Activated T-cell treated with anti-CD3 and anti-CD28 coated beads for 1 hour (primary cell): Measurements from ENCODE around the gene ARHGAP26.
"Not testable (repeated sequence)": the region's sequence is repeated elsewhere in the genome, so short reads cannot be mapped to it uniquely, and the experiment has no call there.

Experiments used
- DNase-seq: peaks from one replicate; pipeline ENCODE4 v3.0.0-alpha.2; 2020; ENCODE audit warnings: low read depth

The ARHGAP26 gene

DNA sequence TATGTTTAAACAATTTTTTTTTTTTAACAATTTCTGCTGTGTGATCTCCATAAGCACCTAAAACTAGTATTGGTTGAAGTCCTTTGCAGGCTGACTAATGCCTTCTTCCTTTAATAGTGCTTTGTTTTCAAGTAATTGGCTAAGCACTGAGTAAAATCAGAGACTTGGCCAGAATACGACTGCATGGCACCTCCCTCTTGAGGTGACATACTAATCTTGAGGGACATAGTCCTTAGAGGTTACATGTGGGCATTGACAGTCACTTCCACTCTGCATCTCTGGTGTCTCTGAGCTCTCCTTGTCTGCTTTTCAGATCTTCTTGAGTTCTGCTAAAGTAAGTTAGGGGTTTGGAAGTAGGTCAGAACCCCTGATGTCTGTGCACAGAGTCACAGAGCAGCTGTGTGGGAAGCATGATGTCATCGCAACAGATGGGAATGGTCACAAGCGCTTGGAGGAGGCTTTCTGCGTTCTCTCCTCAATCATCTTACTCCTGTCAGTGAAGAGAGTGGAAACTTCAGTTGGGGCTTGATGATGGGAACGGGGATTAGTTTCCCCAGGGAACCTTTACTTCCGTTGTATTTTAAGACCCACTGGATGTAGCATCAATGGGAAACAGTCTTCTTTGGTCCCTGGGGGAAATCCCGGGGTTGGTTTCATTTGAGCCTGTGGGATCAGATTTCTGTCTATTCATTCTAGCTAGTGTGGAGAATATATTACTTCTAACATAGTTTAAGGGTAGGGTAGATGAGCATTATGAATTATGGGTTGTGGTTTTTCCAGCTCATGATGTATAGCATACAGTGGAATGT, 136.9 kb downstream of the ARHGAP26 start:
- no peak for DNase-seq

DNA sequence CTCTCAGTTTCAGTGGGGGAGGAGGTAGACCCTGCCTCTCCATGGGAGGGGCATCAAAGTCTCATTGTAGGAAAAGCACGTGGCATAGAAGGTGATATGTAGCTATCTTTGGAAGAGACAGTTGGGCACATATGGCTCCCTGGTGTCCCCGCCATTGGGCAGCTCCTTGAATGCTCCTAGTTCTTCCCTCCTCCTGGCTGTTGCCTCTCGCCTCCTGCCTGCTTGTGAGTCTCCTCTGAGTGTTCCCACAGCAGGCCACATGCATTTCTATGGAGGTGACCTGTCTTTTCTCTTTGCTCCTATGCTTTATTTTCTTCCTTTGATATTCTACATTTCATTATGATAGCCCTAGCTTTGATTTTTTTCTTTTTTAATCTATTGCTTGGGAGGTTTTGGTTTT, 138.5 kb downstream of the ARHGAP26 start:
- DNase-seq: no peak

DNA sequence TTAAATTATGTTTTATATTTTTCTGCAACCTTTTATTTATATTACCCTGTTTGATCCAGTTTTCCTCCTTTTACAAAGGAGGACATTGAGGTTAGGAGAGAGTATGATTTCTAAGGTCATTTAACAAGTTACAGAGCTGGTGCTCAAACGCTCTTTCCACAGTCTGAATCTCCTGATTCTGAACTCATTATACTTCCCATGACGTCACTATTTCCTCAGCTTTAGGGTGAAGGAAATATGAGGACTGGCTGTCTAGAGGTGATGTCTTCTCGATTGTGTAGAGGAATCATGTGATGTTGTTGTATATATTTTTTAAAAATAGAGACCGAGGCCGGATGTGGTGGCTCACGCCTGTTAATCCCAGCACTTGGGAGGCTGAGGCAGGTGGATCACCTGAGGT, 140.0 kb downstream of the ARHGAP26 start:
- DNase-seq: no peak

DNA sequence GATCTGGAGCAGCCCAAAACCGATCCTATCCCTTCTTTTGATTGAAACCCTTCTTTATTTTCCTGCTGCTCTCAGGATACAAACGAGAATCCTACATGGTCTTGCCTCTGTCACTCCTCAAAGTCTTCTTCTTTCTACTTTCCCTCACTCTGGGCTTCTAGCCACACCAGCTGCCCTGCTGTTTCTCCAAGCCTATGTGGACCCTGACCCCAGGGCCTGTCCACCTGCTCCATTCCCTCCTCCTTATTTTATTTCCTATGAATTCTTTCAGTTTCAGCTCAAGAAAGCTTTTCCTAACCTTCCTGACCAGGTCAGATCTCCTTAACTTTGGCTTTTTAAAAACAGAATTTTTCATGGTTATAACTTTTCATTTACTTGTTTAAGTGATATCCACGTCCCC, 141.0 kb downstream of the ARHGAP26 start:
- no peak for DNase-seq

DNA sequence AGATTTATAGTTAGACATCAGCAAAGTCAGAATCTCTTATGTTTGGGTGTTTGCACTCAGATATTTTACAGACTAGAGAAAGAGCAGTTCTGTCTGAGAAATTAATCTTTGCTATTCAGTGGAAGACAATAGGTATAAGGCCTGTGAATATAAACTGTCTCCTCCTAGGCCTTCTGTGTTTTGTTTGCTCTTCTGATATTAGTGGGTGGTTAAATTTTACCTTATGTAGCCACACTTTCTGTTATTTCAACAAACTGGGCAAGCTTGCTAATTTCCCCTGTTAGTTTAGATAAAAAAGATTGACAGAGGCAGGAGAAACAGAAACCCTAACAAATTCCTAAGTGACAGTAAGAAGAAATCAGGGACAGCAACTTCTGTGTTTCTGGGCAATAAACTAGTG, 141.6 kb downstream of the ARHGAP26 start:
- no peak for DNase-seq

DNA sequence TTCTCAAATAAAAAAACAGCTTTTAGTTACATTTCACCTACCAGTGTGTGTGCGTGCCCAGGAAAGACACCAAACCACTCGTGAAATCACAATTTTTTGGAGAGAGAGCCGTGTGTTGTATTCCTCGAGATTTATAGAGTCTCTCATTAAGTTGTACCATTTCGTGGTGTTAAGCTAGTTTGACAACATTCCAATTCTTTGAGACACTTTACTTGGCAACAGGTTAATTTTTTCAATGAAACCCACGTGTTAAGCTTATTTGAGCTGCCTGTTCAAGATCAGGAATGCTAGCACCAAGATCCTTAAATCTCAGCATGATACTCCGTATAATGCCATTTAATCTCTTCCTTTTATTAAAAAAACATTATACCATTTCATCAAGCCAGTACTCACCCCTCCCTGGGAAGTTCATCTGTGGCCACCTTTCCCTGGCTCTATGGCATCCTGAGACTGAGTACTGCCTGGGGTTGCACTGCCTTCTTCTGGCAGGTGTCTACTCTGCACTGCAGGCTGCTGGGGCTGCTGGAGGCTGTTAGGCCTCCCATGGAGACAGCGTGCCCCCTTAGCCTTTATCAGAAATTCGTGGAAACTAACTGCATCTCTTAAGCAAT, 143.7 kb downstream of the ARHGAP26 start:
- DNase-seq: no peak

DNA sequence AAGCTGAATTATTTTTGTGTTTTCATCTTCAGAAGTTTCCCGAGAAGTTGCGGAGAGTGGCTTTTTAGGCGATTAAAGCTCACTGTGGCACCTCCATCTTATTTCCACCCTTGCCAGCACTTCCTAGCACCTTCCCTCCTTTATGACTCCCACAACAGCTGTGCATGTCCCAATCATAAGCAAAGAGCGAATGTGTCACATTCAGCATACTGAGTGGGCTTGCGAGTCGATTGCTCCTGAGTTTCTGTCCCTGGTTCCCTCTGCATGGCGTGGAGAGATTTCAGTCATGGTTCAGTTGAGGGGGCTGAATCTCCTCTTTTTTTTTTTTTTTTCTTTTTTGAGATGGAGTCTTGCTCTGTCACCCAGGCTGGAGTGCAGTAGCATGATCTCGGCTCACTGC, 144.9 kb downstream of the ARHGAP26 start:
- DNase-seq: no peak

DNA sequence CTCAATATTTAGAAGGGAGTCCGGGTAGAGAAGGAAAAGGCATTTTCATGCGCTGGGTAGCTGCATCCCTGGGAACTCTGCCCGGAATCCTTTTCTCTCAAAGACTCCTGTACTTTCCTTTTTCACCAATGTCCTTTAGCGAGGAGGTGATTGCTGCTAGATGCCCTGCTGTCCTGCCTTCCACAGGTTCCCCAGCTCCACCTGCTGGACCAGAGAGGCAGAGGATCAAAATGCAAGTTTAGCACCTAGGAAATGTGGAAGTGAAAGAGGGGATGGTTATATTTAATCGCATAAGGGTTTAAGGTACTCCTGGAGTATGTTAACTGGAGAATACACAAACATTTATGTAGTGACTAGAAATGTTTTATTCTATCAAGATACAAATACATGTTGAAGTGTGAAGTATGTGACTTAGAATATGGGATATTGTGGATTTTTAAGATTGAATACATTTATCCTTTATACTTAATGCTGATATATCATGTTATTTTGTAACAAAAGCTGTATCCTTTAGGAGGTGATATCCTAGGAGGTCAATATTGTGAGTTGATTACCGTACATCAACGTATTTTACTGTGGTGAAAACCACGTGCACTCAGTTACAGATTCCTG, 145.7 kb downstream of the ARHGAP26 start:
- no peak for DNase-seq

DNA sequence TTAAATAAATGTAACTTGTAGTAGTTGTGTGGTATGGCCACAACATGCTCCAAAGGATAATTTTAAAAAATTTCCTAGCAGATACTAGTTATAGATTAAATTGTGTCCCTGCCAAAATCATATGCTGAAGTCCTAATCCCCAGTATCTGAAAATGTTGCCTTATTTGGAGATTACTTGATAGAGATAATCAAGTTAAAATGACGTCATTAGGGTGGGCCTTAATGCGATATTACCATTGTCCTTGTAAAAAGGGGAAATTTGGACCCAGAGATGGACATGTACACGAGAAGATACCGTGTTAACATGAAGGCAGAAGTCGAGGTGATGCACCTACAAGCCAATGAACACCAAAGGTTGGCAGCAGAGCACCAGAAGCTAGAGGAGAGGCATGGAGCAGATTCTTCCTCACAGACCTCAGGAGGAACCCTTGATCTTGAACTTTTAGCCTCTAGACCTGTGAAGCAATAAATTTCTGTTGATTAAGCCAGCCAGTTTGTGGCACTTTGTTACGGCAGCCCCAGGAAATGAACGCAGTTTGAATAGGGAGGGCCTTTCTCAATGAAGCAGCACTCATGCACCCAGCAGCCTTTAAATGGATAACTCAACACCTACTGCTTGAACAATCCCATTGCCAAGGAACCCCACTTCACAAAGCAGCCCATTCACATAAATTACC, 148.9 kb downstream of the ARHGAP26 start:
- no peak for DNase-seq

DNA sequence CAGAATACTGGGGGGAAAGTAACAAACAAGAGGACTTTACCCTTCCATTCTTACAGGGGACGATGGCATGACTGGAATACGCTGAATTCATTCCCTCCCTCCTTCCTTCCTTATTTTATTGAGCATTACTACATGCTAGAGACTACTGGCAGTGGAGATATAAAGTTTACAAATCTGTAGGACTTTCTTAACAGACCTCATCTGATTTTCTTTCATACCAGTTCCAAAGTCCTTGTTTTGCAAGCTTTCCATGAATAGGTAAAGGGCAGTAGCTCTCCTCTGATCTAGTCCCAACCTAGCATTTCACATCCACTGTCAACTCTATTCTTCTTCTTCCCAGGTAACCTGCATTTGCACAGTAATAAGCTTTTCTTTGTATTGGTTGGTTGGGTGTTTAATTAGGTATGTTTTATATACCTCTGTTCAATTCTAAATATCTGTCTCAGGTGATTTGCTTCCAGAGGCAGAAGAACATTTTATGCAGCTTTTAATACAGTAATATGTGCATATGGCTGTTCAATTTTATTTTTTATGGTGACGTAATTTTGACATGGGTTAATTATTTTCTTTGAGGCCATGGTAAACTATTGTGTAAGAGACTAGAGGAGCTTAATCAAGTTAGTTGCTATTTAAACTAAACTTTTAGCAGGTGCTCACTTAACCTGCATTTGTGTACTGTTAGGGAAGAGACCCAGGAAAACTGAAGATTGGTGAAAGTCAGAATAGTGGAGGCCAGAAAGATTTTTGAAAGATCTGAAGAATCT, 150.9 kb downstream of the ARHGAP26 start:
- no peak for DNase-seq

DNA sequence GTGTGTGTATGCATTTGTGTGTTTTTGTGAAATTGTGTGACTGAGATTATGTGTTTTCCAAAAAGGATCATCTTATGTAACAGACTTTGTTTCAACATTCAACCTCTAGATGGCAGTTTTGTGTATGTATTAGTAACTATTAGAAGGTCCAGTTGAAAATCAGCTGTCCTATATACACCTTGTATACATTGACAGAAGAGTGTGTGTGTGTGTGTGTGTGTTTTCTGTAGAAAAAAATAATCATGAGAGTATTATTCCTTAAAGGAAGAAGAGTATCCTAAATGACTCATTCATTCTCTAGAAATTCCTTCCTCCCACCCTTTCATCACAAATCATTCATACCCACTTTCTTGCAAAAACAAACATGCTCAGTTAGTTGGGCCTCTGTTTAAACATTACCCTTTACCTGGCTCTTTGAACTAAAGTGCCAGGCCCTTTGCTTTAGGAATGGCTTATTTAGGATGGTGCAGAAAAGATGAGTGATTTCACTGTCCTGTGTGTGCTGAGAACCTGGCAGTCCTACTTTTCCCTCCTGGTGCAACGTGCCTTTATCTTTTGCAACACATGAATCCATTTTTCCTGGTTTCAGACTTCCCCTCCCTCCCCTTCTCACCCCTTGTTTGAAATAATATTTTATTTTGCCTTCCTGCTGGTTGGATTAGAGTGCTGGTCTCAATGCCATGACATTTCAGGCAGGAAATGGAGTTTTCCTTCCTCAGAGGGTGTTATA, 152.2 kb downstream of the ARHGAP26 start:
- DNase-seq: no peak

DNA sequence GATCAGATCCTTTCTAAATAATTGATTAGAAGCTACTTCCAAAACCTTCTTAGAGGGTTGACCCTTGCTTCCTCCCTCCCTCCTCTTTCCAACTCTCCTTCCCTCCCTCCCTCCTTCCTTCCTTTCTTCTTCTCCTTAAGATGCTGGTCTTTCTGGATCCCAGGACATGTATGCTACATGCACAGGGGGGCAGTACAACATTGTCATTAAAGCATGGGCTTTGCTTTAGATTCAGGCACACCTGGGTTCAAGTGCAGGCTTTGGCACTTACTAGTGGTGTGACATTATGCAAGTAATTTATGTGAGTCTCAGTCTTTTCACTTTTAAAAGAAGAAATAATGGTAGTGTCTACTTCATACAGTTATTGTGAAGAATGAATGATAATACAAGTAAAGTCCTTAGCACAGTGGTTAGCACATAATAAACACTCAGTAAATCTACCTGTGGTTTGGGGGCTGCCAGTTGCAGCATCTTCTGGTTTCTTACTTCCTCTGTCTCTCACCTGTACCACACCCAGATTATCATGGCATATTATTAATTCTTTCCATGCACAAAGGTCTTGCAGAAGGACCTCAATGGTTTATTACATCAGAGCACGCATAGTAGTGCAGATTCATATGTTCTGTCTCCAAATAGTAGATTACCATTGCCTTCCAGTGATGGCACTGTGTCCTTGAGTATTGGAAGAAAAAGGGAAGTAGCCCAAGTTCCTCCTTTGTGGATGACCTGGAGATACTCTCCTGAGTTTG, 154.1 kb downstream of the ARHGAP26 start:
- DNase-seq: no peak

DNA sequence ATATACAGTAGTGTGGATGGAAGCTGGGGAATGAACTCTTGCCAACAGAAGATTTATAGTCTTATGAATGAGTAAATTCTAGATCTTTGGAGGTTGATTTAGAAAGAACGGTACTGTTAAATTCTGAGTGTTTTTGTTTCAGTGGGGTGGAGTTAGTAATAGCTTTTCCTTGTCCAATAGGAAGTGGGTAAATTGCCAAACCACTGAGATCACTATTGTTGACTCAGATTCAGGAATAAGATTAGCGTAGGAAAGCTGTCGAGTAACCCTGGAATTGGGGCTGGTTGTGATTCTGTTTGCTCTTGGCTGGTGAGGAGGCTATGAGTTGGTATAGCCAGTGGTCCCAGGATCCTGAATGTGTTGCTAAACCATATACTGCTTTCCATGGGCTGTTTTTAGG, 155.6 kb downstream of the ARHGAP26 start:
- DNase-seq: no peak

DNA sequence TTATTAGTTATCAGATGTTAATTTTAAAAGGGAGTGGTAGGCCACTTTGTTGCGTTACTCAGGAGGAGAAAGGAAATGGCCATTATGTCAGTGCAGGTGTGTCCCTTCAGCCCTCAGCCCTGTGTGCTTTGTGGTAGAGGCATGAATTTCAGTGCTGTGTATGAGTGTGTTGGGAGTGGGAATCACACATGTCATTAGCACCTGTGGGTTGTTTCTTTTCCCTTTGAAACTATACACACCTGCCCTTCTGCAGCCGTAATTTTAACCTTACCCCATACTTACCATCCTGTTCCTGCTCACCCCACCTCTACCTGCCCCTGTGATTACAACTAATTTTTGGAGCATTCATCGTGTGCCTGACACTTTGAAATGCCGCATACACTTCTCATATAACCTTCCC, 156.4 kb downstream of the ARHGAP26 start:
- DNase-seq: no peak

DNA sequence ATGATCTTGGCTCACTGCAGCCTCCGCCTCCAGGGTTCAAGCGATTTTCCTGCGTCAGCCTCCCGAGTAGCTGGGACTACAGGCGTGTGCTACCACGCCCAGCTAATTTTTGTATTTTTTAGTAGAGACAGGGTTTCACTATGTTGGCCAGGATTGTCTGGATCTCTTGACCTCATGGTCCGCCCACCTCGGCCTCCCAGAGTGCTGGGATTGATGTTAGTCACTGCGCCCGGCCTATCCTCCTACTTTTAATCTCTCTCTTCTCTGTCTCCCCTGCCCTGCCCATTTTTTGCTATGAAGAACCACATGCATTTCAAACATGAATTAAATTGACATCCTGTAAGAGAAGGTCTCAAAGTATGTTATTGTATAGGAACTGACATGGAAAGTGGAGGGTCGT, 158.8 kb downstream of the ARHGAP26 start:
- not testable (repeated sequence) for DNase-seq

DNA sequence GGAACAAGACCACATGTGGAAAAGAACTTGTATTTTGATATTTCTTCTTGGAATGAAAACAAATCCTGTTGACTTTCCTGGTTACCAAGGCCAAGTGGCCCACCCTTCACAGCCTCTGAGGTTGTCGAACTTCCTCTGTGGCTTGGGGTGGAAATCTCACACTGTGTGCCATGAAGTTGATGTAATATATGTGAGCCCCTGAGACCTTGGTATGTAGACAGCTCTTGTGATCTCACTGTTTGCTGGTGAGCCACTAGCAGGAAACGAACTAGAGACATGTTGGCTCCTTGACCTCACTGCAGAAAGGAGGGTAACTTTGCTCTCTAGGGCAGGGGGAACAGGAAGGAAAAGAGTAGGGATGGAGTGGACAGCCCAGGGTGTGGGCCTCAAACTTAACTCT, 159.4 kb downstream of the ARHGAP26 start:
- DNase-seq: no peak

DNA sequence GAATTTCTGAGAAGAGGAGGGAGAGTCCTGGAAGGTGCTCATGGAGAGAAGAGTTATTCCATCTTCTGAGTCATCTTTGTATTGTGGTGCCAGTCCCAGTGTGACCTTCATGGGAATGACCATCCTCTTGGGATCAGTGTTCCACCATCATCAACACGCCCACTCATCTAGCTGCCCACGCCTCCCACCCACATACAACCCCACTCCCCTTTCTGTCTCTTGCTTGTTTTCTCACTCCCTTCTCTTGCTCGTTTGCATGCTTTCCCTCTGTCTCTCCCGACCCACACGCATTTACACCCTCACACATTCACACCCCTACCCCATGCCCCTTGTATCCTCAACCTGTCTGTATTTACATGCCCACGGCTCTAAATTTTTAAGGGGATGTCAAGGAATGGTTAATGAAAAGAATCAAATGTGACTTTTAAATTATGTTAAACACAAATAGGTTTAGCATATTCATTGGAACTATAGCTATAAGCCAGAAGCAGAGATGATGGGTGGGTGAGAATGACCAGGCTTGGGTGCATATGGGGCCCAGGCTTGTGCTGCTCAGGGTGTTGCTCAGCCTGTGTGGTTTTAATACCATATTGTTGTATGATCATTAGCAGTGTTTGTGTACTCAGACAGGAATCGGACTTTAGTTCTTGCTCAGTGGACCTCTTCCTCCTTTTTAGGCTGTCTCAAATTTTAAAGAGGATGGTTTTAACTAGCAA, 160.4 kb downstream of the ARHGAP26 start:
- no peak for DNase-seq

DNA sequence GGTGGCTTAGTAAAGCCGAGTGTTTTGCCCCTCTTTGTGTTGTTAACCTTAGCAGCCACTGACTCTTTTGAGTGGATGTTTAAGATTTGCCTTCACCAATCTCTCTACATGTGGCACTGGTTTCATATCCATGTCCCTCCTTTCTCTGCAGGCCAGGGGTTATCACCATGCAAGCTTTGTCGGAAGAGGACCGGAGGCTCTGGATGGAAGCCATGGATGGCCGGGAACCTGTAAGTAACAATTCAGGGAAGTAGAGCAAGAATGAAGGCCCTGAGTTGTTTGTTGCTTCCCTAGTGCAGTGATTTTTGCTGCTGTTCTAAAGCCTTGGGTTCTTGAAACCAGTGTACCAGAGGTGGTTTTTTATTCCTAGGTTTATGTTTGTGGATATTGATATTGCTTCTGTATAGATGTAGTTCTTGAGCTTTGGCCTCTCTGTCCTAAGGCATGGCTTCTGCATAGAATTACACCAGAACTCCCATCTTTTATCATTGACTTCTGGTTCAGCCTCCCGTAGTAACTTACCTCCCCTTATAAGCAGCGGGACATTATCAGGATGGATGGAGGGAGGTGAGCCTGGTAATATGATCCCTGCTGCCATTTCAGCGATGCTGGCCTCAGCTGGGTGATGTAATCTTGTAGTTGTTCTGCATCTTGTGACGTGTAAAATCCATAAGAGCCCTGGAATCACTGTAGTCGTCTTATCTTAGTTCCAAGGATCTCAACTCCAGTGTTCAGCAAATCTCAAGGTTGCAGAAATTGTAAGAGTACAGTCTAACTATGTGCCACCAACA, 161.9 kb downstream of the ARHGAP26 start:
- no peak for DNase-seq

DNA sequence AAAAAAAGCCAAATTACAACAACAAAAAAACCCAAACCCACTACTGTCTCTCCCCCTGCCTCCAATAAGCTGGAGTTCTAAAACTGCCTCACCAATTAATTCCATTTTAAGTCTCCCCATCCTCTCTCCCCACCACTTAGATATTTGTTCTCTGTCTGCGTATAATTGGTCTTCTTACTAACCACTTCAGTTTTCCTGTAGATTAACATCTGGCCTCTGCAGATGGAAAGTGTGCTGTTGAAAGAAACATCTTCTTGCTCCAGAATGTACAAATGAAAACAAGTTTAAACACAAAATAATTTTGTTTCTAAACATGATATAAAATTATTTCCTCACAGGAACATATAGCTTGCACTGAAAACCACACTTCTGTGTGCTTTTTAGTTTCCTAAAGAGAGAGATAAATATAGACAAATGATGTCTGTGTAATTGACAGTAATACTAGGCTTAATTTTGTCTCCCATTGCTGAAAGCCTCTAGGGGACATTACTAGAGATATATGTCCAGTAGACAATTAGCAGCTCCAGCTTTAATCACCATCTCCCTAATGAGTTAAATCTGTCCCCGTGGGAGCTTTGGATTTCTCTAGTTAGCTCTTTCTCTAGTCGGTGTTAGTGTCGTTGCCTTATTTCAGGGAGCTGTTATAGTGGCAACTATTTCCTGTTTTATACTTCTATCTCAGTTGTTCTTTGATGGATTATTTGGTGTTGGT, 164.0 kb downstream of the ARHGAP26 start:
- DNase-seq: no peak
